Keratinocyte (primary cell): ENCODE data around the gene UBA7. TPM values are rescaled to one million over a fixed set of nuclear protein-coding genes. Genes with fewer than 3 reads are reported as not detected.

Experiments used
- DNase-seq: peaks from one replicate; pipeline ENCODE4 v3.0.0-alpha.2; 2011; ENCODE audit warnings: low read depth, missing footprints, low spot score
- FAIRE-seq: peaks from 2 replicates; lab custom pipeline; 2011; peaks lifted over from hg19 to GRCh38; lab: Jason Lieb, UNC
- H2AFZ ChIP-seq: 2 replicates; pipeline ENCODE4 v1.6.0; 2012; ENCODE audit warnings: low read length, control low read depth, inconsistent platforms; ENCODE audit not compliant: control insufficient read depth
- H3K27ac ChIP-seq: 2 replicates; pipeline ENCODE4 v1.5.1; 2011; ENCODE audit warnings: low read length; ENCODE audit not compliant: control insufficient read depth, insufficient read depth
- H3K27me3 ChIP-seq: 3 replicates; pipeline ENCODE4 v1.6.0; 2011; ENCODE audit warnings: low read length; ENCODE audit not compliant: control insufficient read depth, insufficient read depth; ENCODE audit errors: extremely low read depth
- H3K36me3 ChIP-seq, 2 experiments: 2 replicates in 1 of 2; 3 replicates in 1 of 2; pipeline ENCODE4 v1.5.1; 2011; ENCODE audit warnings: low read length in 2 of 2, mild to moderate bottlenecking in 1 of 2; ENCODE audit not compliant: control insufficient read depth in 2 of 2, insufficient read depth in 2 of 2; ENCODE audit errors: extremely low read depth in 1 of 2
- H3K4me1 ChIP-seq: 3 replicates; pipeline ENCODE4 v1.5.1; 2011; ENCODE audit warnings: low read length; ENCODE audit not compliant: control insufficient read depth, insufficient read depth; ENCODE audit errors: extremely low read depth
- H3K4me2 ChIP-seq: 3 replicates; pipeline ENCODE4 v1.6.0; 2011; ENCODE audit warnings: low read depth, low read length; ENCODE audit not compliant: control insufficient read depth, insufficient read depth; ENCODE audit errors: extremely low read depth
- H3K4me3 ChIP-seq, 3 experiments: fragments of 200-600 bp in 1 of 3; sonication (generic) in 1 of 3; 2 replicates in 2 of 3; 3 replicates in 1 of 3; pipeline ENCODE4 v1.5.1; 2011 to 2016; ENCODE audit warnings: low read length in 3 of 3, mild to moderate bottlenecking in 3 of 3, control low read depth in 2 of 3, inconsistent platforms in 1 of 3, low read depth in 1 of 3, mixed read lengths in 1 of 3, mixed run types in 1 of 3, moderate library complexity in 1 of 3; ENCODE audit not compliant: control insufficient read depth in 2 of 3, insufficient read depth in 2 of 3; ENCODE audit errors: extremely low read depth in 1 of 3
- H3K79me2 ChIP-seq: 2 replicates; pipeline ENCODE4 v1.6.0; 2012; ENCODE audit warnings: low read length; ENCODE audit not compliant: control insufficient read depth, insufficient read depth
- H3K9ac ChIP-seq: 3 replicates; pipeline ENCODE4 v1.6.0; 2011; ENCODE audit warnings: low read length; ENCODE audit not compliant: control insufficient read depth, insufficient read depth; ENCODE audit errors: extremely low read depth
- H3K9me1 ChIP-seq: 3 replicates; pipeline ENCODE4 v1.6.0; 2011; ENCODE audit warnings: low read length; ENCODE audit not compliant: control insufficient read depth, insufficient read depth; ENCODE audit errors: extremely low read depth
- H3K9me3 ChIP-seq: 2 replicates; pipeline ENCODE4 v1.5.1; 2012; ENCODE audit warnings: low read depth, low read length; ENCODE audit not compliant: control insufficient read depth
- H4K20me1 ChIP-seq: 3 replicates; pipeline ENCODE4 v1.6.0; 2011; ENCODE audit warnings: low read length; ENCODE audit not compliant: control insufficient read depth, insufficient read depth; ENCODE audit errors: extremely low read depth
- EZH2 ChIP-seq: IDR thresholded peaks from one replicate; pipeline ENCODE4 v1.6.1; 2012; ENCODE audit warnings: inconsistent platforms, mild to moderate bottlenecking, low read length, moderate library complexity
- dilution Hi-C: fragments of 300-500 bp; cut with MboI; formaldehyde crosslinking; loops from one replicate; pipeline ENCODE4 v1.7.0; 2020; ENCODE audit warnings: low sequenced_read_pairs; ENCODE audit not compliant: extremely low pct_ligation_motif_present
- polyA plus RNA-seq, 5 experiments: library from polyadenylated mRNA; depleted of rRNA in 3 of 5; stranded (reverse) in 3 of 5; stranded (forward) in 1 of 5; unstranded in 1 of 5; fragments of >200 nt; gene quantifications; 1 replicate in 1 of 5; 2 replicates in 3 of 5; 3 replicates in 1 of 5; pipeline versions ENCODE4 v1.2.1 to v1.2.3, GENCODE V29; 2011 to 2012; ENCODE audit warnings: missing spikeins in 2 of 5, low read depth in 1 of 5, low replicate concordance in 1 of 5
- TF ChIP-seq, protein P1 (sequence below), 3 experiments: IDR thresholded peaks in 1 of 3; conservative IDR thresholded peaks in 1 of 3; optimal IDR thresholded peaks in 1 of 3; 2 replicates in 2 of 3; 3 replicates in 1 of 3; pipeline versions ENCODE3 to v1.5.1; 2011; ENCODE audit warnings: low read length in 3 of 3, mild to moderate bottlenecking in 3 of 3, moderate library complexity in 2 of 3, control low read depth in 1 of 3, inconsistent platforms in 1 of 3; ENCODE audit not compliant: insufficient read depth in 2 of 3; ENCODE audit errors: extremely low read depth in 1 of 3

Gene UBA7
- polyA plus RNA-seq, 1 donor (not counting 4 experiments of a cell fraction or from before 2014, with no cell fraction given) = 5.4 TPM

DNA sequence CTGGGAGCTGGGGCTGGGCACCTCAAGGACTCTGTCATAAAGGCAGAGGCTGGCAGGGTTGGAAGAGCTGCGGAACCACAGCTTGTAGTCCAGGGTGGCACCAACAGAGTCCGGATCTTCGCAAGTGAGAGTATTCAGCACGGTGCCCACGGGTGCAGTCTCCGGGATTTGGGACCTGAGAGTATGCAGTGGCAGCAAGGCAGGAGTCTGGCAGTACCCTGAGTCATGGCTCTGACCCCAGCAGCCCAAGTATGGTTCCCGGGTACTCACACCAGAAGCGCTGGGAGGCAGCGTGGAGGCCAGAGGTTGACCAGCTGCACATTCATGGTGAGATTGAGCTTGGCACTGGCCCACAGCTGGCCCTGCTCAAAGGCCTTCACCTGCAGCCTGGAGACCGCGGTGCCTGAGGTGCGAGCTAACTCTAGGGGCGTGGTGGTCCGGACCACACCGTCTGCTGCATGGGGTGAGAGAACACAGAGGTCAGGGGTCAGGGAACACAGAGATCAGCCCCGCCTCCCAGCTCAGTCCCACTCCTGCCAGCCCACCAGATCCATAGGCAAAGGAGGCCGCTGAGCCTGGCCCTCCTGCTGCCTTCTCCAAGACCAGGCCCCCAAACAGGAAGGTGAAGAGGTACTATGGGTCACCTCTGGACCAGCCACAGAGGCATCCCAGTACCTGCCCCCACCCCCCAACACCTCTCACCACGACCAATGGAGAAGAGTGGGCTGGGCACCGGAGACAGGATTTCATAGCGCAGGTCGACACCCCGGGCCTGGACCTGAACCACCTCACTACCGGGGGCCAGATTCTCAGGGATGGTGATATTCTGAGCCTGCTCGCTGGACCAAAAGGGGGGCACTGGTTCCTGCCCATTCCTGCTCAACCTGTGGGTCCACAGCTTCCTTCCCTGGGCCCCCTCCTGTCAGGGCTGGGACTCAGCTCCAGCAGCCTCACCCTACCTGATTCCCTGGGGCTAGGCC lies 18.5 kb downstream of the UBA7 start:
- Histone ChIP-seq H3K79me2 (no peaks in the 10 kb centered on the region), H2AFZ (no peak overlapping the region), H3K27ac (no peak overlapping the region), H3K36me3 (no peaks in the 10 kb centered on the region), H3K27me3 (peaks cover 5% of the 10 kb centered on the region), H3K4me3 (no peak overlapping the region), H3K9me3 (no peaks in the 10 kb centered on the region), H3K4me1 (peaks cover 7% of the 10 kb centered on the region), H4K20me1 (no peaks in the 10 kb centered on the region), H3K9ac (no peak overlapping the region), H3K4me2 (no peak overlapping the region), H3K9me1 (no peaks in the 10 kb centered on the region)
- no peak for FAIRE-seq
- TF ChIP-seq EZH2 = no peak
- TF ChIP-seq, protein P1, sequence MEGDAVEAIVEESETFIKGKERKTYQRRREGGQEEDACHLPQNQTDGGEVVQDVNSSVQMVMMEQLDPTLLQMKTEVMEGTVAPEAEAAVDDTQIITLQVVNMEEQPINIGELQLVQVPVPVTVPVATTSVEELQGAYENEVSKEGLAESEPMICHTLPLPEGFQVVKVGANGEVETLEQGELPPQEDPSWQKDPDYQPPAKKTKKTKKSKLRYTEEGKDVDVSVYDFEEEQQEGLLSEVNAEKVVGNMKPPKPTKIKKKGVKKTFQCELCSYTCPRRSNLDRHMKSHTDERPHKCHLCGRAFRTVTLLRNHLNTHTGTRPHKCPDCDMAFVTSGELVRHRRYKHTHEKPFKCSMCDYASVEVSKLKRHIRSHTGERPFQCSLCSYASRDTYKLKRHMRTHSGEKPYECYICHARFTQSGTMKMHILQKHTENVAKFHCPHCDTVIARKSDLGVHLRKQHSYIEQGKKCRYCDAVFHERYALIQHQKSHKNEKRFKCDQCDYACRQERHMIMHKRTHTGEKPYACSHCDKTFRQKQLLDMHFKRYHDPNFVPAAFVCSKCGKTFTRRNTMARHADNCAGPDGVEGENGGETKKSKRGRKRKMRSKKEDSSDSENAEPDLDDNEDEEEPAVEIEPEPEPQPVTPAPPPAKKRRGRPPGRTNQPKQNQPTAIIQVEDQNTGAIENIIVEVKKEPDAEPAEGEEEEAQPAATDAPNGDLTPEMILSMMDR (optimal IDR thresholded peaks at IDR 0.05 in 1 of 3, IDR thresholded peaks at IDR 0.05 in 1 of 3, conservative IDR thresholded peaks at IDR 0.05 in 1 of 3; ENCODE audit: extremely low read depth in 1 of 3, insufficient read depth in 2 of 3, low read length in 3 of 3) = no peak
- no peak for DNase-seq
- dilution Hi-C loops = no loop called here

DNA sequence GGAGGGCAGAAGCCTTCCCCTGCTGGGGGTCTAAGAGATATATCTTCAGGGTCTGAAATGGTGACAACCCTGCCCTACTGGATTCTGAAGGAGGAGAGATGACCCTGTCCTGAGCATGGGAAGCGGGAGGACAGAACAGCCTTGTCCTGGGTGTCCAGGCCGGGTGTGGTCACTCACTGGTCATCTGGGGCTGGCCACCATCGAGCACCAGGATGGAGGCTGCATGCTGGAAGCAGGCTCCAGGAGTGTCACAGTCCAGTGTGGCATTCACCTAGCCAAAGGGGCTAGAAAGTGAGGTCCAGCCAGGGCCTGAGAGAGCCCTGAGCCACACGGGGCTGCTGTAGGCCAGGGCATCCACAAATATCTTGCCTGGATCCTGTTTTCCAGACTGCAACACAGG lies 19.3 kb downstream of the UBA7 start:
- H4K20me1 ChIP-seq = no peaks in the 10 kb centered on the region
- H3K9me3 ChIP-seq = no peaks in the 10 kb centered on the region
- TF ChIP-seq, protein P1 (optimal IDR thresholded peaks at IDR 0.05 in 1 of 3, IDR thresholded peaks at IDR 0.05 in 1 of 3, conservative IDR thresholded peaks at IDR 0.05 in 1 of 3; ENCODE audit: extremely low read depth in 1 of 3, insufficient read depth in 2 of 3, low read length in 3 of 3) = no peak
- no peak for TF ChIP-seq EZH2
- dilution Hi-C loops = no loop called here
- no peaks in the 10 kb centered on the region for H3K36me3 ChIP-seq
- H3K27me3 ChIP-seq = peaks cover 5% of the 10 kb centered on the region
- H3K79me2 ChIP-seq = no peaks in the 10 kb centered on the region
- no peak overlapping the region for H2AFZ ChIP-seq
- no peaks in the 10 kb centered on the region for H3K9me1 ChIP-seq
- peaks cover 2% of the 10 kb centered on the region for H3K4me1 ChIP-seq
- H3K27ac ChIP-seq = no peak overlapping the region
- H3K4me2 ChIP-seq = no peak overlapping the region
- H3K4me3 ChIP-seq = no peak overlapping the region
- DNase-seq = no peak
- H3K9ac ChIP-seq = no peak overlapping the region
- no peak for FAIRE-seq
